Colonic mucosa (tissue), 4 donors: ENCODE data around the gene GHRL. TPM values are rescaled to one million over a fixed set of nuclear protein-coding genes. Genes with fewer than 3 reads are reported as not detected.

ENCODE experiments used
- DNase-seq: peaks from one replicate; pipeline ENCODE4 v3.0.0-alpha.2; 2020
- H3K27ac ChIP-seq: fragments of 200-600 bp; one replicate; pipeline ENCODE4 v1.8.0; 2021
- H3K27me3 ChIP-seq: fragments of 200-600 bp; one replicate; pipeline ENCODE4 v1.8.0; 2021
- H3K36me3 ChIP-seq: fragments of 200-600 bp; one replicate; pipeline ENCODE4 v1.8.0; 2021
- H3K4me1 ChIP-seq: fragments of 200-600 bp; one replicate; pipeline ENCODE4 v1.8.0; 2021; ENCODE audit warnings: mild to moderate bottlenecking
- H3K4me3 ChIP-seq: fragments of 200-600 bp; one replicate; pipeline ENCODE4 v1.8.0; 2021
- H3K9ac ChIP-seq, 2 donors: one replicate each; pipeline ENCODE4 v1.7.0; 2013; ENCODE audit warnings: control low read depth in 2 of 2, low read depth in 2 of 2, low read length in 2 of 2
- H3K9me3 ChIP-seq: fragments of 200-600 bp; one replicate; pipeline ENCODE4 v1.8.0; 2021
- CTCF ChIP-seq: fragments of 200-600 bp; IDR thresholded peaks from one replicate; pipeline ENCODE4 v1.8.0; 2022; ENCODE audit warnings: antibody characterized with exemption, mild to moderate bottlenecking
- intact Hi-C: fragments of 100-400 bp; cut with DNase I; formaldehyde crosslinking; loops from one replicate; pipeline ENCODE4 v1.14.1; 2022
- total RNA-seq, 2 donors: library from RNA; stranded (reverse); fragmentation: NEBNext Ultra II Directional in 1 of 2; extraction: Animal tissue kit (Norgen Biotek cat#: 25700) in 1 of 2; gene quantifications; one replicate each; pipeline ENCODE4 v1.2.1, GENCODE V29; 2021
- donor health status: healthy.
- donor health status: DM: no; HTN: no; CAD: no.
- donor health status: DM: no; HTN: no; CAD: no.

GHRL gene
- total RNA-seq, 2 donors from 2014 or later, result 0.67 to 1.1 TPM

GRCh38 chr3:10286133-10286524 is 6.6 kb downstream of the GHRL start:
- Histone ChIP-seq H3K27ac (no peak overlapping the region), H3K36me3 (no peaks in the 10 kb centered on the region)

GRCh38 chr3:10285272-10286132 is 7.2 kb downstream of the GHRL start:
- Histone ChIP-seq H3K9me3 (no peaks in the 10 kb centered on the region), H3K27me3 (no peaks in the 10 kb centered on the region), H3K36me3 (no peaks in the 10 kb centered on the region), H3K9ac (no peak overlapping the region), H3K4me1 (no peaks in the 10 kb centered on the region), H3K27ac (no peak overlapping the region), H3K4me3 (no peak overlapping the region)
- no peak for DNase-seq
- intact Hi-C loops, result no loop called here
- no peak for TF ChIP-seq CTCF

More at GRCh38 chr3:10286133-10286524, 6.6 kb downstream of the GHRL start:
- Histone ChIP-seq H3K4me1 (no peaks in the 10 kb centered on the region), H3K4me3 (no peak overlapping the region), H3K27me3 (no peaks in the 10 kb centered on the region), H3K9me3 (no peaks in the 10 kb centered on the region), H3K9ac (no peak overlapping the region)
- intact Hi-C loops, result no loop called here
- DNase-seq, result no peak
- no peak for TF ChIP-seq CTCF

- no peaks in the 10 kb centered on the region for H3K9me3 ChIP-seq
- DNase-seq, result no peak
- no peak overlapping the region for H3K4me3 ChIP-seq
- no peaks in the 10 kb centered on the region for H3K36me3 ChIP-seq
- no peak overlapping the region for H3K27ac ChIP-seq
- no peaks in the 10 kb centered on the region for H3K27me3 ChIP-seq
- H3K4me1 ChIP-seq, result no peaks in the 10 kb centered on the region
- no peak for TF ChIP-seq CTCF
- no peak overlapping the region for H3K9ac ChIP-seq
- intact Hi-C loops, result no loop called here
Observed at GRCh38 chr3:10284496-10284895, 8.3 kb downstream of the GHRL start.

- no peaks in the 10 kb centered on the region for H3K4me1 ChIP-seq
- H3K36me3 ChIP-seq, result no peaks in the 10 kb centered on the region
- intact Hi-C loops, result no loop called here
- TF ChIP-seq CTCF, result no peak
- H3K9ac ChIP-seq, result no peak overlapping the region
- no peaks in the 10 kb centered on the region for H3K9me3 ChIP-seq
- DNase-seq, result no peak
- no peaks in the 10 kb centered on the region for H3K27me3 ChIP-seq
- H3K27ac ChIP-seq, result no peak overlapping the region
- no peak overlapping the region for H3K4me3 ChIP-seq
Observed at GRCh38 chr3:10283638-10284037, 9.1 kb downstream of the GHRL start.

- no peaks in the 10 kb centered on the region for H3K36me3 ChIP-seq
- no peak for TF ChIP-seq CTCF
- H3K27ac ChIP-seq, result no peak overlapping the region
- no peaks in the 10 kb centered on the region for H3K27me3 ChIP-seq
- no peaks in the 10 kb centered on the region for H3K4me1 ChIP-seq
- H3K9me3 ChIP-seq, result no peaks in the 10 kb centered on the region
- no peak for DNase-seq
- no peak overlapping the region for H3K9ac ChIP-seq
- no peak overlapping the region for H3K4me3 ChIP-seq
- intact Hi-C loops, result no loop called here
Observed at GRCh38 chr3:10281951-10282350, 10.8 kb downstream of the GHRL start.
